HG02970 (cell line): ENCODE measurements around the gene PAEP.
"Not testable (repeated sequence)": the region's sequence is repeated elsewhere in the genome, so short reads cannot be mapped to it uniquely, and the experiment has no call there.

Experiments used
- ATAC-seq: cut with Tn5 transposase; IDR thresholded peaks from one replicate; pipeline ENCODE4 v1.9.1; 2021; ENCODE audit warnings: mild to moderate bottlenecking, moderate library complexity, moderate number of reproducible peaks; ENCODE audit not compliant: unreplicated experiment, low FRiP score

The PAEP gene

DNA sequence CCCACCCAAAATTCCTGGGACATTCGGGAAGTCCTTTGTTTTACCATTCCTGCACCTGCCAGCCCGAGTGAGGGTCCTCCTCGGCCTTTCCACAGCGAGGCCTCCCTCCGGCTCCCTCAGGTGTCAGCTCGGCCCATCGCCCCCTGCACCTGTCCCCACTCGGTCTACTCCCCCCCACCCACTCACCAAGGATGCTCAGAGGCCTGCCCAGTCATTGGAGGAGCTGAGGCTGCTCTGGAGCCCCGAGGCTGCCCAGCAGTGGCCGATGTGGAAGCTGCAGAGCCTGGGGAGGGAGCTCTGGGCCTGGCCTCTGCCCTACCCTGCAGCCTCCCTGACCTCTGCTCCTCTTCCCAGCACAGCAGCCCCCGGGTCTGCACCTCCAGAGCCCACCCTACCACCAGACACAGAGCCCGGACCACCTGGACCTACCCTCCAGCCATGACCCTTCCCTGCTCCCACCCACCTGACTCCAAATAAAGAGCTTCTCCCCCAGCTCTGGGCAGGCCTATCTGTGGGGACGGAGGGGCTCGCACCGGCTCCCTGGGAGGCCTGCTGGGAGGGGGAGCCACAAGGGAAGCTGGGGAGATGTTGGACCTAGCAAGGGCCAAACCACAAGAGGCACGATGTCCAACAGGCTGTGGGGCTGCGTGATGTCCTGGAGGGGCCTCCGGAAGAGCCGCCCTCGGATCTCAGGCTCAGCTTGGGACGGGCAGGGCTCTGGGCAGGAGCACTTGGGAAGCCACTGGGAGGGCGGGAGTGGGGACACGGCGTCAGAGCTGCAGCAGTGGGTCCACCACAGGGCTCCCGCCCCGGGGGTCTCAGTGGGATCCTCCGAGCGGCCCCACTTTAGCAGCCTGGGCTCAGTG lies 11.8 kb upstream of the PAEP start:
- not testable (repeated sequence) for ATAC-seq

DNA sequence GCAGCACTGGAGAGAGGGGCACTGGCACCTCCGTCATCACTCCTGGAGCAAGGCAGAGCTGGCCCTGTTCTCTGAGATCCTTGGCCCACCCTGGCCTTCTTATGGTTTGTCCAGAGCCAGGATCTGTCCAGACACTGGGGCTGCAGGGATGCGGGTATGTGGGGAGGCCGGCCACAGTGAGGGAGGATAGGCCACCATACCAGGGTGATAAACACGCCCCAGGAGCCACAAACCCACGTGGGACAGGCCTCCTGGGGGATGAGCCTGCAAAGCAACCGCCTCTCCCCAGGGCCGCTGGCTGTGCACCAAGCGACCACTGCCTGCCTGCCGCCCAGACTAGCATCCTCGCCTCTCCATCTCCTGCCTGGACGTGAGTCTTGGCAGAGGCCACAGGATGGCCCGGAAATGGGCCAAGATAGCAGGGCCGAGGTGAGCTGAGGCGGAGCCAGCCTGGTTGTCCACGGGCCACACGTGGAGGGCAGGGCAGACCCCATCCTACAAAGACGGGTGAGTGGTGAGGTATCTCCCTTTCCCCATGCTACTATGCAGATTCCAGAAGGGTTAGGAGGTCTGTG lies 11.1 kb upstream of the PAEP start:
- no peak for ATAC-seq

DNA sequence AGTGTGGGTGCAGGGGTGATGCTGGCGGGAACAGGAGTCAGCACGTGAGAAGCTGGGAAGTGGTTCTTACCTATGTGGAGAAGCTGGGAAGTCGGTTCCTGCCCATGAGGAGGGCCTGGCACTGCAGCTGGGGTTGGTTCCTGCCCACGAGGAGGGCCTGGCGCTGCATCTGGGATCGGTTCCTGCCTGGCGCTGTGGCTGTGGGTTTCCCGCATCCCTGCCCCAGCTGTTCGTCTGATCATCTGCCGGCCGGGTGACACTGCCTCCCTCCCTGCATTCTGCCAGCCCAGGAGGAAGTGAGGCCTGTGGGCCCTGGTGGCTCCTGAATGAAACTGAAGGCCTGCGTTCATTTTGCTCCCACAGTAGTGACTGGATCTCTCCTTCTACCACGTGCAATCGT lies 10.5 kb upstream of the PAEP start:
- ATAC-seq = no peak

DNA sequence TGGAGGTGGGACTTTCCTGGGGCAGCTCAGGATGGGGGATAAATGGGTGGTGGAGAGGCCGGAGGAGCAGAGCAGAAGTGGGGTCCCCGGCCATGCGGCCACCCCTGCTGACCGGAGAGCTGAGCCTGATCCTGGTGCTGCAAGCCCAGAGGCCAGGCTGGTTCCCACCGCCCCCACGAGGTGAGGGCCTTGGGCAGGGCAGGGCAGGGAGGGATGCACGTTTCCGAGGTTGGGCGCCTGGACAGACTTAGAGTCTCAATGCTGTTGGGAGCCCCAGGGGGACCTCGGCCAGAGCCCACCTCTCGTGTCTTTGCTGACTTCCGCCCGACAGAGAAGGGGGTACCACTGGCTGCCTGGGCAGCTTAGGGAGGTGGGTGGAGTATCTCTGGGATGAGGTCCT lies 10.1 kb upstream of the PAEP start:
- no peak for ATAC-seq

DNA sequence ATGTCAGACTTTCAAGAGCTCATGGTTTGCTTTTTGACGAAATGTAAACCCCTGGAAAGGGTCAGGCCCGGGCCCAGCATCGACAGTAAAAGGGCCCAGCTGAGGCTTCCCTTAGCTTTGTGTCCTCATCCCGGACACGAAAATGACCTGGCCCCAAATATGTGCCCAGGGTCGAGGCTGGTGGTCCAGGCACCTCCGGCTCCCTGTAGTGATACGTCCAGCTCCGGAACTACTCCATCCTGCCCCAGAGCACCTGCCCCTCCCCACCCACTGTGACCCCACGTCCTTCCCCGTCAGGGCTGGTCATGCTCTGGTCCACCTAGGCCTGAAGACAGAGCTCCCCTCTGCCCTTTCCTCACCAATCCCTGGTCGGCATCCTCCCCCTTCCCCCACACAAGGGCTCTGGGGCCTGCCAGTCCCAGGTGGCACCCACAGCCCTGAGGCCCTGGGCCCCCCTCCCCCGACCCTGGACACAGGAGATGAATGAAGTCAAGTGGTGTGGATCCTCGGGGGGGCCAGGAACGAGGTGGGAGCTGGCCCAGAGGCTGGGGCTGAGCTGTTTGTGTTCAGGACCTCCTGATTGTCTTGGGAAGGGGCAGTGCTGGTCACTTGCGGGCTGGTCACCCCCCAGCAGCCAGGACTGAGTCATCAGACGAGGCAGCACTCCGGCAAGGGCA lies 9.4 kb upstream of the PAEP start:
- ATAC-seq = no peak

DNA sequence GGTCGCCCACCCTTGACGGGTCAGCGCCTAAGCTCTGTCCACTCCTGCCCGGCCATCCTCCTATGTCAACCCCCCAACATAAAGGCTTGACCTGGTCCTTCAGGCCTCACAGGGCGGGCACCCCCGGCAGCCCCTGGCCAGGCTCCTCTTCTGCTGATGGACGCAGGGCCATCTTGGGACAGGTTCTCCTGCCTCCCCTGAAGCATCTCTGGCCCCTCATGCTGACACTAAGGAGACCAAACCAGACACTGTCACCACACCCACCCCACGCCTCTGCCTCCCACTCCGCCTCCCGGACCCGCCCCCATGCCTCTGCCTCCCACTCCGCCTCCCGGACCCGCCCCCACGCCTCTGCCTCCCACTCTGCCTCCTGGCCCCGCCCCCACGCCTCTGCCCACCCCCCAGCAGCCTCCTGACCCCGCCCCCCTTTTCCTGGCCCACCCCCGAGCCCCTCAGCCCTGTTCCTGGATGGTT lies 8.8 kb upstream of the PAEP start:
- ATAC-seq = no peak

DNA sequence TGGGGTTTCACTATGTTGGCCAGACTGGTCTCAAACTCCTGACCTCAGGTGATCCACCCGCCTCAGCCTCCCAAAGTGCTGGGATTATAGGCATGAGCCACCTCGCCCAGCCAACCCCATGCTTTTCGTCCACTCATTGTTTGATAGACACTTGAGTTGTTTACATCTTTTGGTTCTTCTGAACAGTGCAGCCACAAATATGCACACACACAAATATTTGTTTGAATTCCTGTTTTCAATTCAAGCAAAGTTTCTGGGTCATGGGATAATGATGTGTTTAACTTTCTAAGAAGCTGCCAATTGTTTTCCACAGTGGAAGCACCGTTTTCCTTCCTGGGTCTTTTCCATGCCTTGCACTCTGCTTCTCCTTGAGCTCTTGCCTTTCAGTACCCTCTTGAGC lies 6.8 kb upstream of the PAEP start:
- ATAC-seq = no peak

DNA sequence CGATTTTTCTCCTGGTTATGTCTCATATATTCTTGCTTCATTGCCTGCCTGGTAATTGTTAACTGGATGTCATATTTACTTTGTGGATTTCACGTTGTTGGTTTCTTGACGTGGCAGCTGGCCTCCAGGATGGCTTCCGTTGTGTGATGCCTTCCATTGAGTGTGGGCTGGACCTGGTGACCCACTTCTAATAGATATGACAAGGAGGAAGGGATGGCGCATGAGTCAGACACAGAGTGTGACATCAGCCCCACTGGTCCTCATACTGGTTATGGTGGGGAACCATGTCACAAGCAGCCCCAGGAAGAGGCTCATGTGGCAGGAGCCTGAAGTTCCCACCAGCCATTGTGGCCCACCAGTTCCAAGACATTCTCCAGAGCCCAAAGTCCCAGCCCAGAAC lies 6.4 kb upstream of the PAEP start:
- no peak for ATAC-seq

DNA sequence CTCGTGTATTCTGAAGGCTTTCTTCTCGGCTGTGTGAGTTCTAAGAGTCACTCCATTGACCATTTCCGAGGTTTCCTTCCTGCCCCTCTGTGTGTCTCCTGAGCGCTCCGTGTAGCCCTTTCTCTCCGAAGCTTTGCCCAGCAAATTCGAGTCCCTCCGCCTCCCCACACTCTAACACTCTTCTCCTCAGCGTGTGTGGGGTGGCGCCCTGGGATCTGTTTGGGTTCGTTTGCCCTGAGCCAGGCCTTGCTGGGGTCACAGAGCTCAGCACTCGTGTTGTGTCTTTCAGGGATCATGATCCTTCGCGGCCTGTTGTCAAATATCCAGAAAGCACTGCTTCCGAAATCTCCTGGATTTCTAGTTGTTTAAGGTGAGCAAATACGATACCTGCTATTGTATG lies 5.6 kb upstream of the PAEP start:
- ATAC-seq = no peak

DNA sequence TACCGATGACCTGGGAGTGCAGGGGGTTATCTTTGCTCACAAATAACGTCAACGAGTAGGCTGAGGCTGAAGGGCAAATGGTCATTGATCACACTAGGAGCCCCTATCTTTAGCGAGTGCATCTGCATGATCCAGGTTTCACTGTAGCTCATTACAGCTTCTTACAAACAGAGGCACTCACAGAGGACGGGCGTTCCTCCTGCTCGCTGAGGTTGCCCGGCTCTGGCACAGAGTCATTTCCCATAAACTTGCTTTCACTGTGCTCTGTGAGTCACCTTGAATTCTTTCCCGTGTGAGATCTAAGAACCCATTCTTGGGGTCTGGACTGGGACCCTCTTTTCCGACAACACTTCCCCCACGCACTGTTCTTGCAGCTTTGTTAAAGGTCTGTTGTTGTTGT lies 1.9 kb upstream of the PAEP start:
- no peak for ATAC-seq

DNA sequence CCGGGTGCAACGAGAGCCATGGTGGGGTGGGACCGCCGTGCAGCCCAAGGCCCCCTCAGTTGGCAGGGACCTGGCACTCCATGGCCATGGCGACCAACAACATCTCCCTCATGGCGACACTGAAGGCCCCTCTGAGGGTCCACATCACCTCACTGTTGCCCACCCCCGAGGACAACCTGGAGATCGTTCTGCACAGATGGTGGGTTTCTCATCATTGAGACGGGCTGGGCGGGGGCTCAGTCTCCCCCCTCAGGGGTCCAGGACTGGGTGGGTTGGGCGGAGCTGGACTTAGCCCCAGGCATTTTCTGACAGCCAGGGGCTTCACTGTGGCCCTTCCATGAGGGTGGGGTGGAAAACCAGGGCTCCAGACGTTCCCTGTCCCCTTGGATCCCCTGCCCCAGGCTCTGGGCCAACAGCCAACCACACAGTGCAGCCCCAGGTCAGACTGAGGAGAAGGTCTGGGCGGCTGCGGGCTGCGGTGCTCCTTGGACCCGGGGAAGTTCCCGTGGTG lies 734 bp downstream of the PAEP start:
- ATAC-seq = no peak

DNA sequence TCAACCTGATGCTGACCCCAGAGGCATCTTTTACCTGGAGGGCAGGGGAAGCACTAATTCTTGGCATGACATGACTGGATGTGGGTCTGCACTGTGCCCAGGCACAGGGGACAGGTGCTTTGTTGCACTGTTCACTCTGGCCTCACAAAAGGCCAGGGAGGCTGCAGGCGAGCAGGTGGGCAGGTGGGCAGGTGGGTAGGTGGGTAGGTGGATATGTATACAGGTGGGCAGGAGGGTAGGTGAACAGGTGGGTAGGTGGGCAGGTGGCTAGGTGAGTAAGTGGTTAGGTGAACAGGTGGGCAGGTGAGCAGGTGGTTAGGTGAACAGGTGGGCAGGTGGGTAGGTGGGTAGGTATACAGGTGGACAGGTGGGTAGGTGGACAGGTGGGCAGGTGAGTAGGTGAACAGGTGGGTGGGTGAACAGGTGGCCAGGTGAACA lies 1.5 kb downstream of the PAEP start:
- no peak for ATAC-seq

DNA sequence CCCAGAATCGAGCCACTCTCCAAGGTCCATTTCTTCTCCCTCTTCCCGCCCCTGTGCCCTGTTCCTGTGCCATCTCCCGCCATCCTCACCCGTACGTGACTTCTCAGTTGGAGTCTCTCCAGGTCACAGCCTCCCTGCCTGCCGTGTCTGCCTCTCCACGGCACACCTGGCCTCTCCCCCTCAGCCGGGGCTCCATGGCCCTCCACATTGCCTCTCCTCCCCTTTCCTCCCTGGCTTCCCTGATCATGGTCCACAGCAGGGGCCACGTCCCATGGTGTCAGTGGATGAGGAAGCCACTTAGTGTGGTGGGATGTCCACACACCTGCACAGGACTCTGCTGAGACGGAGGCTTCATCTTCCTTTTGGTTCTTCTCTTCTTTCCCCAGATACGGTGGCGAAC lies 2.3 kb downstream of the PAEP start:
- no peak for ATAC-seq

DNA sequence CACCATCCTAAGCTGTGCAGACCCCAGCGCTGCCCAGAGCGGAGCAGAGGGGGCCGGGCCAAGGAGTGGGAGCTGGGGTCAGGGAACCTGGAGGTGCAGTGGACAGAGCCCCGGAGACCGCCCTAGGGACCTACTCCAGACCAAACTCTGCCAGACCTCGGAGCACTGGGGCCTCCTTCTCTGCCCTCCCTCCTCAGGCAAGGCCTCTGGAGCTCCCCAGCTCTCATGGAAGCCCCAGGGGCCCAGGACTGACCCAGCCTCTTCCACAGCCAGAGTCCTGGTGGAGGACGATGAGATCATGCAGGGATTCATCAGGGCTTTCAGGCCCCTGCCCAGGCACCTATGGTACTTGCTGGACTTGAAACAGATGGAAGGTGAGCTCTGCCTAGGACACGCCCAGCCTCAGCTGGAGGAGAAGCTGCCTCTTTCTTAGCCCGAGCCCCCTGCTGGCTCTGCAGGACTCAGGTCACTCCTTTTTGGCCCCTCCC lies 3.6 kb downstream of the PAEP start:
- no peak for ATAC-seq

DNA sequence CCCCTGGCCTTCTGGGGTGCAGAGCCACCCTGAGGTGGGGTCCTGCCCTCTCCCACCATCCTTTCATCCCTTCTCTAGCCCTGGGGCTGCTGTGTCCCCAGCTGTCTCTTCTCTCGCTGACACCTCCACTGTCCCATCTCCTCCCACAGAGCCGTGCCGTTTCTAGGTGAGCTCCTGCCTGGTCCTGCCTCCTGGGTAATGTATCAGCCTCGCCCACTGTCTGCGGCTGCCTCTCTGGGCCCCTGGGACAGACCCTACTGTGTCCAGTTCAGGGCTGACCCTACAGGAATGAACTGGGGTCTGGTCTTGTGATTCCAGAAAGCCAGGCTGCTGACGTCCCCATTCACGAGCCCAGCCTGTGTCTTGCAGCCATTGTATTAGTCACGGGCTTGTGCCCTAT lies 4.1 kb downstream of the PAEP start:
- ATAC-seq = no peak

DNA sequence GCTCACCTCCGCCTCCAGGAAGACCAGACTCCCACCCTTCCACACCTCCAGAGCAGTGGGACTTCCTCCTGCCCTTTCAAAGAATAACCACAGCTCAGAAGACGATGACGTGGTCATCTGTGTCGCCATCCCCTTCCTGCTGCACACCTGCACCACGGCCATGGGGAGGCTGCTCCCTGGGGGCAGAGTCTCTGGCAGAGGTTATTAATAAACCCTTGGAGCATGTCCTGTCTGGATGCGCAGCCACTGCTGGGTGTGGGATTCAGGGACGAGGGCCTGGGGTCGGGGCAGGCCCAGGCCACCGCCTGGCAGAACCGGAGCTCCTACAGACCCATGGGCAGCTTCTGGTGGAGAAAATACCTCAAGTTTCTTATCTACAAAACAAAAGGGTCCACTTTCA lies 5.0 kb downstream of the PAEP start:
- ATAC-seq = no peak

DNA sequence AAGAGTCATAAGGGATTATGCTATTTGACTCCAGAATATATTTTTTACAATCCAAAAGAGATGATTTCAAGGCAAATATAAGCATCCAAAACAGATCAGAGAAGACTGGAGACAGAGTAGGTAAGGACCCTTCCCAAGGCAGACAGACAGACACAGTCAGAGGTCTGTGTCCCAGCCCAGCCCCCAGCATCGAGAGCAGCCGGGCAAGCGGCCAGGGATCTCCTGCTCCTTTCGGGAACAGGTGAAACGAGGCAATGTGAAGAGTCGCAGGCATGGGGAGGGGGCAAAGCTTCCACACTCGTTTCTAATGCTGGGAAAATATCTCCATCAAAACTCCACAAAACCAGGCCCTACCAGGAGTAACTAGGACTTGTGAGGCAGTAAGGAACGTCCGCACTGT lies 5.8 kb downstream of the PAEP start:
- ATAC-seq = no peak

DNA sequence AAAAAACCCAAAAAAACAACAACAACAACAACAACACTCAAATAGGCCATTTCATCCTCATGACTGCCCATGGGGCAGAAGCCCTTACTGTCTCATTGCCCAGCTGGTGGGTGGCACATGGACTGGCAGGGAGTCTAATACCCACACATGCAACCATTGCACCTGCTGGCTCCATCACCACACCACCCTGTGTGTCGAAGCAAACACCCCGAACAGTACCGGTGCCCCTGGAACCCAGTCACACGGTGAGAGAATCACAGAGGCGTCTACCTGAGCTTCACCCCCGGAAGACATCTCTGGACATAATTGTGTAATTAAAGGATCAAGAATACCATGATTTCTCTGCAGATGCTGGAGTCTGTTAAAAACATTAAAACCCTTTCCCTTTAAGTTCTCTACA lies 6.5 kb downstream of the PAEP start:
- no peak for ATAC-seq

DNA sequence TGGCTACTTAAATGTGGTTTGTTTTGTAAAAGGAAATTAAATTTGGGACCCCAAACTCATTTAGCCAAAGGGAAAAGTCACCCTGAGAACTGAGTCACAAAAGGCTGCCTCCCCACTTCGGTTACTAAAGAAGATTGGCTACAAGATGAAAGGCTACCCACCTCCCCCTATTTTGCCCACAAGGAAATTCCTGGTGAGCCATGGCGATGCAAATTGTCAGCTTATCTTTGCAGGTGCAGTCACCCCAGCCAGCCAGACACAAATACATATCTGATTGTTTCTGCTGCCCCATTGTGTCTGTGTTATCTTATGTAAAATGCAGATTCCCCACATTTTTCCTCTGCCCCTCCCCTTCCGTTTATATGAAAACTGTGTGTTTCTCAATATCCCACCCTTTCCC lies 8.9 kb downstream of the PAEP start:
- no peak for ATAC-seq

DNA sequence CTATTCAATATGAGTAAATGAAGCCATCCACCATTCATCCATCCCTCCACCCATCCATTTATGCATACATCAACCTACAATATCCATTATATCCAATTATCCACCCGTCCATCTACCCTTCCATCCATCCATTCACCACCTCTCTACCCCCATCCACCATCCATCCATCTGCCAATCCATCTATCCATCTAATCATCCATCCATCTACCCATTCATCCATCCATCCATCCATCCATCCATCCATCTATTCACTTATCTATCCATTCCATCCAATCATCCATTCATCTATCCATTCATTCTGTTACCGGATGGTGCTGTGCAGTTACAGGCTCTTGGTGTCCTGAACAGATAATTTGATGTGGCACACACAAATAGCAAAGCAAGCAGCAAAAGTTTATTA lies 10.7 kb downstream of the PAEP start:
- no peak for ATAC-seq

DNA sequence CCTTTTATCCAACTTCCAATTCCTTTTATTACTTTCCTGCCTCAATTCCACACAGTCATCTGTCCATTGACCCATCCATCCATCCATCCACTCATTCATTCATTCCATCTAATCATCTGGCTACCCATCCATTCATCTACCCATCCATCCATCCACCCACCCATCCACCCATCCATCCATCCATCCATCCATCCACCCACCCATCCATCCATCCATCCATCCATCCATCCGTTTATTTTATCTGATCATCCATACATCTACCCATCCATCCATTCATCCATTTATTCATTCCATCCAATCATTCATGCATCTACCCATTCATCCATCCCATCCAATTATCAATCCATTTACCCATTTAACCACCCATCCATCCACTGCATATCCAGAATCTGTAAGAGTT lies 11.6 kb downstream of the PAEP start:
- no peak for ATAC-seq
